WTC11 (cell line): ENCODE results near the gene FLT1. TPM values are rescaled to one million over a fixed set of nuclear protein-coding genes. Genes with fewer than 3 reads are reported as not detected.
A peak's percentile ranks its signal among the peaks of the same experiment; 100 is the strongest.

Experiments
- ATAC-seq: fragments of 200-7000 bp; cut with Tn5 transposase; 2 replicates; pipeline ENCODE4 v1.10.0; 2021; ENCODE audit warnings: mild to moderate bottlenecking, moderate library complexity
- CTCF ChIA-PET: fragments of 300-600 bp; sonication (Branson Sonifier 250); formaldehyde crosslinking; loops from one replicate; lab custom pipeline; 2021; ENCODE audit warnings: antibody characterized with exemption; lab: Charles Lee
- POLR2A ChIA-PET: fragments of 350-600 bp; sonication (Branson Sonifier 250); formaldehyde crosslinking; loops from one replicate; lab custom pipeline; 2021; ENCODE audit warnings: antibody characterized with exemption; lab: Charles Lee
- DNase-seq: peaks from one replicate; pipeline ENCODE4 v3.0.0; 2021; ENCODE audit warnings: low spot score
- H3K27ac Mint-ChIP-seq: 2 replicates; pipeline ENCODE4 v1.8.0; 2021; ENCODE audit warnings: mixed read lengths
- H3K27me3 Mint-ChIP-seq: 2 replicates; pipeline ENCODE4 v1.8.0; 2021; ENCODE audit warnings: low read depth, mild to moderate bottlenecking, moderate library complexity, mixed read lengths
- H3K36me3 Mint-ChIP-seq: 2 replicates; pipeline ENCODE4 v1.8.0; 2021; ENCODE audit warnings: mixed read lengths
- H3K4me1 Mint-ChIP-seq: 2 replicates; pipeline ENCODE4 v1.8.0; 2022; ENCODE audit warnings: mixed read lengths
- H3K4me3 Mint-ChIP-seq: 2 replicates; pipeline ENCODE4 v1.8.0; 2021; ENCODE audit warnings: mild to moderate bottlenecking, moderate library complexity, mixed read lengths
- H3K9me3 Mint-ChIP-seq: 2 replicates; pipeline ENCODE4 v1.8.0; 2021; ENCODE audit warnings: mixed read lengths
- CREM ChIP-seq: sonication (generic); formaldehyde crosslinking; IDR thresholded peaks from 2 replicates; pipeline ENCODE4 v1.8.1; 2022; ENCODE audit warnings: mild to moderate bottlenecking, missing genetic modification reagents, moderate library complexity
- GABPB1 ChIP-seq: sonication (generic); formaldehyde crosslinking; IDR thresholded peaks from 2 replicates; pipeline ENCODE4 v1.8.1; 2023; ENCODE audit warnings: mild to moderate bottlenecking, missing genetic modification reagents
- GTF2I ChIP-seq: fragments of 250-450 bp; sonication (Bioruptor Pico); conservative IDR thresholded peaks from 2 replicates; pipeline ENCODE4 v1.4.0; 2021; ENCODE audit warnings: mild to moderate bottlenecking
- HMGXB4 ChIP-seq: sonication (generic); formaldehyde crosslinking; IDR thresholded peaks from 2 replicates; pipeline ENCODE4 v1.8.1; 2023; ENCODE audit warnings: mild to moderate bottlenecking, moderate library complexity, missing genetic modification reagents
- IRF2 ChIP-seq: sonication (generic); formaldehyde crosslinking; IDR thresholded peaks from 2 replicates; pipeline ENCODE4 v1.8.0; 2022; ENCODE audit warnings: low read depth, missing genetic modification reagents, borderline replicate concordance
- JAZF1 ChIP-seq: fragments of 250-450 bp; sonication (Bioruptor Pico); IDR thresholded peaks from 2 replicates; pipeline ENCODE4 v1.9.0; 2021; ENCODE audit warnings: moderate library complexity, mild to moderate bottlenecking, inconsistent platforms
- JUN ChIP-seq: sonication (generic); formaldehyde crosslinking; IDR thresholded peaks from 2 replicates; pipeline ENCODE4 v1.8.0; 2023; ENCODE audit warnings: mild to moderate bottlenecking, missing genetic modification reagents
- KAT7 ChIP-seq: sonication (generic); formaldehyde crosslinking; IDR thresholded peaks from 2 replicates; pipeline ENCODE4 v1.8.1; 2023; ENCODE audit warnings: missing genetic modification reagents, mild to moderate bottlenecking, borderline replicate concordance
- MYBL2 ChIP-seq: sonication (generic); formaldehyde crosslinking; IDR thresholded peaks from 2 replicates; pipeline ENCODE4 v1.8.1; 2023; ENCODE audit warnings: mild to moderate bottlenecking, moderate library complexity, missing genetic modification reagents
- NFYB ChIP-seq: sonication (generic); formaldehyde crosslinking; conservative IDR thresholded peaks from 2 replicates; pipeline ENCODE4 v1.8.0; 2022; ENCODE audit warnings: low read depth, missing genetic modification reagents
- PRDM15 ChIP-seq: sonication (generic); formaldehyde crosslinking; IDR thresholded peaks from 2 replicates; pipeline ENCODE4 v1.8.0; 2022; ENCODE audit warnings: missing genetic modification reagents
- PREB ChIP-seq: sonication (generic); formaldehyde crosslinking; IDR thresholded peaks from 2 replicates; pipeline ENCODE4 v1.8.1; 2022; ENCODE audit warnings: mild to moderate bottlenecking, missing genetic modification reagents, moderate library complexity, borderline replicate concordance
- SMAD4 ChIP-seq: sonication (generic); formaldehyde crosslinking; IDR thresholded peaks from 2 replicates; pipeline ENCODE4 v1.8.0; 2022; ENCODE audit warnings: mild to moderate bottlenecking, missing genetic modification reagents
- SOX15 ChIP-seq: fragments of 250-450 bp; sonication (Bioruptor Pico); IDR thresholded peaks from 2 replicates; pipeline ENCODE4 v1.9.0; 2021; ENCODE audit warnings: mild to moderate bottlenecking
- USF2 ChIP-seq: sonication (generic); formaldehyde crosslinking; IDR thresholded peaks from 2 replicates; pipeline ENCODE4 v1.8.1; 2023; ENCODE audit warnings: mild to moderate bottlenecking, missing genetic modification reagents, moderate library complexity
- ZMAT4 ChIP-seq: fragments of 250-450 bp; sonication (Bioruptor Pico); IDR thresholded peaks from 2 replicates; pipeline ENCODE4 v1.9.0; 2021; ENCODE audit warnings: mild to moderate bottlenecking
- ZNF281 ChIP-seq: sonication (generic); formaldehyde crosslinking; IDR thresholded peaks from 2 replicates; pipeline ENCODE4 v1.8.0; 2023; ENCODE audit warnings: mild to moderate bottlenecking, missing genetic modification reagents
- ZNF416 ChIP-seq: fragments of 250-450 bp; sonication (Bioruptor Pico); IDR thresholded peaks from 2 replicates; pipeline ENCODE4 v1.9.0; 2021; ENCODE audit warnings: mild to moderate bottlenecking, inconsistent platforms
- ZNF425 ChIP-seq: fragments of 250-450 bp; sonication (Bioruptor Pico); conservative IDR thresholded peaks from 2 replicates; pipeline ENCODE4 v1.9.0; 2021; ENCODE audit warnings: mild to moderate bottlenecking
- total RNA-seq: library from RNA; stranded (reverse); gene quantifications from 3 replicates; pipeline ENCODE4 v1.2.3, GENCODE V29; 2021

FLT1 gene
- total RNA-seq, 1 experiment from 2014 or later, result 66.3 TPM

- no peak for TF ChIP-seq PRDM15
- TF ChIP-seq NFYB, result no peak
- TF ChIP-seq JUN (CRISPR knock-in tag), result no peak
- no peak for TF ChIP-seq ZMAT4 (CRISPR knock-in tag)
- TF ChIP-seq PREB (CRISPR knock-in tag), result no peak
- TF ChIP-seq GTF2I (CRISPR knock-in tag), result no peak
- TF ChIP-seq CREM (CRISPR knock-in tag), result no peak
- no peak for TF ChIP-seq SMAD4 (CRISPR knock-in tag)
- no peak for TF ChIP-seq ZNF416 (CRISPR knock-in tag)
- no peak for TF ChIP-seq IRF2
- TF ChIP-seq ZNF425 (CRISPR knock-in tag), result no peak
- TF ChIP-seq USF2 (CRISPR knock-in tag), result no peak
- no peak for TF ChIP-seq HMGXB4 (CRISPR knock-in tag)
- TF ChIP-seq JAZF1, result no peak
- no peak for TF ChIP-seq MYBL2 (CRISPR knock-in tag)
- POLR2A ChIA-PET, result no interaction called here
- Mint-ChIP-seq H3K9me3 (no peaks in the 10 kb centered on the region), H3K27ac (0 out of 2 replicates have a peak overlapping the region, but pooled peaks have one; percentile 50), H3K27me3 (no peaks in the 10 kb centered on the region), H3K4me3 (no peak overlapping the region), H3K36me3 (peaks cover 30% of the 10 kb centered on the region), H3K4me1 (peaks cover 5% of the 10 kb centered on the region)
- DNase-seq (peak; percentile 36), ATAC-seq (peak; percentile 60)
- CTCF ChIA-PET, result interaction anchor here (1.1 to 3.4 kb wide), 5 partner anchors 10 to 483 kb away, joined by 3 to 13 read pairs (median 4); no protein-coding TSS in a partner anchor
Observed at GRCh38 chr13:28313579-28313978, 181.3 kb downstream of the FLT1 start.

GRCh38 chr13:28306325-28306724 is 188.6 kb downstream of the FLT1 start:
- ATAC-seq, result no peak
- CTCF ChIA-PET, result no interaction called here
- H3K27ac Mint-ChIP-seq, result no peak overlapping the region
- TF ChIP-seq GABPB1 (no peak), SOX15 (CRISPR knock-in tag) (no peak), MYBL2 (CRISPR knock-in tag) (no peak), USF2 (CRISPR knock-in tag) (no peak), KAT7 (CRISPR knock-in tag) (no peak), ZNF281 (no peak), HMGXB4 (CRISPR knock-in tag) (no peak), ZNF416 (CRISPR knock-in tag) (no peak)
- TF ChIP-seq, all 79 proteins: peak for 0
- H3K9me3 Mint-ChIP-seq, result no peaks in the 10 kb centered on the region
- H3K4me3 Mint-ChIP-seq, result no peak overlapping the region
- peaks cover 31% of the 10 kb centered on the region for H3K4me1 Mint-ChIP-seq
- H3K27me3 Mint-ChIP-seq, result no peaks in the 10 kb centered on the region
- DNase-seq, result no peak
- POLR2A ChIA-PET, result no interaction called here
- H3K36me3 Mint-ChIP-seq, result peaks cover 33% of the 10 kb centered on the region
